GM23338 (cell line): ENCODE results near the gene BTRC.

Experiments used
- CREB1 ChIP-seq: fragments of 250-450 bp; sonication (Bioruptor Pico); IDR thresholded peaks from 2 replicates; pipeline ENCODE4 v1.5.0; 2020; ENCODE audit warnings: low read depth, mild to moderate bottlenecking, moderate library complexity
- CTCF ChIP-seq, 2 experiments: fragments of 200-600 bp in 1 of 2; sonication (generic) in 1 of 2; conservative IDR thresholded peaks; 2 replicates each; pipeline versions ENCODE4 v1.5.1 to v1.6.1; 2016 to 2017; ENCODE audit warnings: antibody characterized with exemption in 2 of 2, low read depth in 2 of 2, mild to moderate bottlenecking in 2 of 2, moderate library complexity in 1 of 2
- ETS1 ChIP-seq: IDR thresholded peaks from 2 replicates; pipeline ENCODE4 v1.6.1; 2016; ENCODE audit warnings: antibody characterized with exemption
- EZH2 ChIP-seq: fragments of 200-600 bp; sonication (generic); IDR thresholded peaks from one replicate; pipeline ENCODE4 v1.8.0; 2017; ENCODE audit warnings: antibody characterized with exemption, mild to moderate bottlenecking, low read depth; ENCODE audit not compliant: unreplicated experiment
- EZH2phosphoT487 ChIP-seq: fragments of 200-600 bp; sonication (generic); IDR thresholded peaks from one replicate; pipeline ENCODE4 v1.8.1; 2018; ENCODE audit warnings: antibody characterized with exemption; ENCODE audit not compliant: unreplicated experiment
- JUNB ChIP-seq: IDR thresholded peaks from one replicate; pipeline ENCODE4 v1.6.1; 2016; ENCODE audit warnings: antibody characterized with exemption; ENCODE audit not compliant: unreplicated experiment
- POLR2AphosphoS5 ChIP-seq: IDR thresholded peaks from 2 replicates; pipeline ENCODE4 v1.6.1; 2016; ENCODE audit warnings: antibody characterized with exemption, low read depth
- REST ChIP-seq: IDR thresholded peaks from one replicate; pipeline ENCODE4 v1.6.1; 2018; ENCODE audit warnings: antibody characterized with exemption; ENCODE audit not compliant: unreplicated experiment
- STAT1 ChIP-seq: IDR thresholded peaks from one replicate; pipeline ENCODE4 v1.6.1; 2016; ENCODE audit warnings: antibody characterized with exemption; ENCODE audit not compliant: unreplicated experiment
- ZNF462 ChIP-seq: fragments of 250-450 bp; sonication (Bioruptor Pico); IDR thresholded peaks from 2 replicates; pipeline ENCODE4 v1.5.0; 2020; ENCODE audit warnings: mild to moderate bottlenecking, moderate library complexity

- TF ChIP-seq ETS1 (no peak), CTCF (conservative IDR thresholded peaks at IDR 0.05; ENCODE audit: low read depth in 2 of 2) (no peak), EZH2 (no peak), REST (no peak), ZNF462 (CRISPR knock-in tag) (no peak), POLR2AphosphoS5 (no peak), JUNB (no peak), CREB1 (CRISPR knock-in tag) (no peak), EZH2phosphoT487 (no peak), STAT1 (no peak)
Observed at GRCh38 chr10:101379663-101380352, 25.8 kb downstream of the BTRC start.
